ENCODE results near the gene TMEM253. TPM values are rescaled to one million over a fixed set of nuclear protein-coding genes. Genes with fewer than 3 reads are reported as not detected.

Gene TMEM253
- polyA plus RNA-seq, 4 donors: 0.91 to 1.7 (median 1.1) TPM

DNA sequence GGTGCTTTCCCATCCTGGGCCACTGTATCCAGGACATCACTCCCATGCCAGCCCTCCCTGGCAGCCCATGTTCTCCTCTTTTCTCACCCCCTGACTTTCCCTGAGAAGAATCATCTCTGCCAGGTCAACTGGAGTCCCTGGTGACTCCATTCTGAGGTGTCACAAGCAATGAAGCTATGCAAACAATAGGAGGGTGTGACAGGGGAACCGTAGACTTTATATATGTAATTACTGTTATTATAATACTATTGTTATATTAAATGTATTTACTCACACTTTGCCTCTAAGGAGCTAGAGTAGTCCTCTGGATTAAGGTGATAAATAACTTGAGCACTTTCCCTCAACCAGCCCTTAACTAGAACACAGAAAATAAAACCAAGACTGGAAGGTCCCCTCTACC, 11.6 kb upstream of the TMEM253 start:
- DNase-seq (ENCODE audit: low read depth in 4 of 4, low spot score in 3 of 4): no peak

- no peak for DNase-seq (ENCODE audit: low read depth in 4 of 4, low spot score in 3 of 4)
These were observed 11.0 kb upstream of the TMEM253 start for GRCh38 chr14:21089877-21090193.

GRCh38 chr14:21090194-21090939, 10.5 kb upstream of the TMEM253 start:
- no peak for DNase-seq (ENCODE audit: low read depth in 4 of 4, low spot score in 3 of 4)

DNA sequence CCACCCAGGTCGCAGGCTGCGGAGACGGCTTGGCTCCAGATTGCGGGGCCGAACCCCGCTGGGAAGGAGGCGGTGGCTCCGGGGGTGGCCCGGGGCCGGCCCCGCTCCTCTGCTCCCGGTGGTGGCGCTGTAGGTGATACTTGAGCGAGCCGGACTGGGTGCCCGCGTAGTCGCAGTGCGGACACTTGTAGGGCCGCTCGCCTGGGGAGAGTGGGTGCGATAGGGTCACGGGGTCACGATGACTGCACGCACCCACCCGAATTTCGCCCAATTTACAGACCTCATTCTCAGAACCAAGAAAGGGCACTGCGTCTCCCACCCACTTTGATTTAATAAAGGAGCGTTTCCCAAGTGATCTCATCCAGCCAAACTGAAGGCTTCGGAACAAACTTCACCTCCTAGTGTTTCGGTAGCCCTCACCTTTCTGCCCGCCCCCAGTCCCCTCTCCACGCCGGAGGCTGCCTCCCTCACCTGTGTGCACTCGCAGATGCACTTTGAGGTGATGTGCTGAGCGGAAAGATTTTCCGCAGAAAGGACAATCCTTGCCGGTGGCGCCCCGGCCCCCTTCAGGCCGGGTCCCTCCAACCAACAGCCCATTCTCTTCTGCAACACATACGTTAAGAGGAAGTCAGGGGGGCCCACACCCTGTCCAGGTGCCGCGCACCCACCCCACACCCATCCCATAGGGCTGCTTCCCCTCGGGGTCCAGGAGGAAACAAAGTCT, 9.8 kb upstream of the TMEM253 start:
- DNase-seq (ENCODE audit: low read depth in 4 of 4, low spot score in 3 of 4): no peak

DNA sequence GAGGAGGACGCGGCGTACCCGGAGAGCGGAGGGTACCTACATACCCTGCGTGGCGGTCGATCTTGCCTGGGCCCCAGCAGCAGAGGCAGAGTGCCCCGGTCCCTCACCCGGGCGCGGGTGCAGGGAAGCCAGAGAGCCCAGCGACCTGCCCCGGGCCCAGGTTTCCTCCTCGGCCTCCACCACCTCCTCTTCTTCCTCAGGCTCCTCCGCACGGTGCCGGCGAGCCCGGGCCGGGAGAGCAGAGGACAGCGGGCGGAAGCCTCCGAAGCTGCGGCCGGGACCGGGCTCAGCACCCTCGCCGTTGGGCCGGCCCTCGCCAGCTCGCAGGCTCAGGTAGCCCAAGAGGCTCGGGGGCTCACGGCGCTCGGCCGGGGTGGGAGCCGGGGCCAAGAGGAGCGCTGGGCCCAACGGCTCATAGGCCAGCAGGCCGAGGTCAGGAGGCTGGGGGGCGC, 9.0 kb upstream of the TMEM253 start:
- no peak for DNase-seq (ENCODE audit: low read depth in 4 of 4, low spot score in 3 of 4)

DNA sequence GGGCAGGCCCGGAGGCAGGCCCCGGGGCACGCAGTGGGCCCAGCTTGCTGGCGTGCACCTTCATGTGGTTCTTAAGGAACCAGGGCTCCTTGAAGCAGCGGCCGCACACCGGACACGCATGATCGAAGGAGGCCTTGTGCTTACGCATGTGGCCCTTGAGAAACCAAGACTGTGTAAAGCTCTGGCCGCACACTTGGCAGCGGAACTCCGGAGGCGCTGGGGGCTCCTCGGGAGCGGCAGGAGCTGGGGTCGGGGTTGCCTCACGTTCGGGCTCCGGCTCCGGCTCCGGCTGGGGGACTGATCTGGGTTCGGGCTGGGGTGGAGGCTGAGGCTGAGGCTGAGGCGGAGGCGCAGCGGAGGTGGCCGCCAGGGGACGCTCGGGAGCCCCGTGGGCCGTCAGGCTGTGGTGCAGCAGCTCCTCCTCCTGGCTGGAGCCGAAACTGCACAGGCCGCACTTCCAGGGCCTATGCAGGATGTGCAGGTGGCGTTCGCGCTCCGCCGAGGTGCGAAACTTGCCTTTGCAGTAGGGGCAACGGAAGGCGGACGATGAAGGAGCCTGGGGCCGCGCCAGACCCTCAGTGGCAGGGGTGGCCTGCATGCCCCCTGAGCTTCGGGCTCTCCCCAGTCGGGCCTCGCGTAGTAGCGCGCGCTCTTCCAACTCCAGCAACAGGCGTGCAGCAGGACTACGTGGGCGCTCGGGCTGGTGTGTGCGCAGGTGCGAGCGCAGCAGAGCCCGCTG, 8.4 kb upstream of the TMEM253 start:
- no peak for DNase-seq (ENCODE audit: low read depth in 4 of 4, low spot score in 3 of 4)

DNA sequence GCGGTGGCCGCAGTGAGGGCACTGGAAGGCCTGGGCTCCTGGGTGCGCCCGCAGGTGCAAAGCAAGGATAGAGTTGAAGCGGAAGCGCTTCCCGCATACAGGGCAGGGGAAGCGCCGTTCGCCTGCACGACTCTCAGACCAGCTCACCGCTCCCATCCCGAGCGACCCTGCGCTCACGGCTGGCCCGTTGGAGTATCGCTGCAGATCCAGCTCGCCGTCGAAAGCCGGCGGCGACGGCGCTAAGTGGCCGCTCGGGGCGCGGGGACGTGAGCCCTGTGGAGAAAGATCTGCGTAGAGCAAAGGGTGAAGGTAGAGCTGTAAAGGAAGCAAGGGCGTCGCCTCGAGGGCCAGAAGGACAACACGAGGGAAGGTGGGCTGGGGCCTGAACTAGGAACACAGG, 7.8 kb upstream of the TMEM253 start:
- no peak for DNase-seq (ENCODE audit: low read depth in 4 of 4, low spot score in 3 of 4)

DNA sequence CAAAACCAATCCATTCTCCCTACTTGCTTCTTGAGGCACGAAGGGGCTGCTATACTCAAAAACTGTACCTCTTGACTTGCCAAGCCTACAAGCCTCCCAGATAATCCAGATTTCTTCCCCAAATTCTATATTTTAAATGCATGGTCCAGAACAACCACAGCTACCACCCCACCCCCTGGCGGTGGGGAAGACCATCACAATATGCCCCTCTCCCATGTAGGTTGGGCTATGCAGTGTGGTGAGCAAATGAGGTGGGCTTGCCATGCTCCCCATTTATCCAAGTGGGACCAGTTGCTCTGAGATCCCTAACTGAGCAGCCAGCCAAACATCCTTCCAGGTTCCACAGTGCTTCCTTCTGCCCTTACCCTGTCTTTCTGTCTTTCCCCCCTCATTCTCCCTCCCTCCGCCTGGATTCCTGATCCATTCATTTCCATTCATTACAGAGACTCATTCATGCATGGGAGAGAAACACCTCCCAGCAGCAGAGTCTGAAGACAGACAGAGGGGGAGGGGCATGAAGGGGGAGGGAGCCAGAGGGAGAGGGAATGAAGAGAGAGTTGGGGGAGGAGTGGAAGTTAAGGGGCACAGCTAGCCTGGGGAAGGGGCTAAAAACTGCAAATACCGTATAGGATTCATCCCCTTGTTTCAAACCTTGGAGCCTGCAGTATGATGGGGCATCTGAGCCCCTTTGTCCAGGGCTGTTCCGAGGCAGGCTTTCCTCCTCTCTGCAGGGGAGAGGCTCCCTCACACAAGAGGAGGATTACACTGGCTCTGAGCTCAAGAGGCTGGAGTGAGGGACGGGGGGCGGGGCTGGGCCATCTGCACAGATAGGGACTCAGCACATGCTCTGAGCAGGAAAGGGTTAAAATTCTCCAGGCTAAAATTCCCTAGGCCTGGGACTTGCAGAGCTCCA, 6.8 kb upstream of the TMEM253 start:
- DNase-seq (ENCODE audit: low read depth in 4 of 4, low spot score in 3 of 4): no peak

- DNase-seq (ENCODE audit: low read depth in 4 of 4, low spot score in 3 of 4): no peak
These were observed 5.2 kb upstream of the TMEM253 start for GRCh38 chr14:21095430-21096205.

- no peak for DNase-seq (ENCODE audit: low read depth in 4 of 4, low spot score in 3 of 4)
These were observed 4.4 kb upstream of the TMEM253 start for GRCh38 chr14:21096438-21096837.

- no peak for DNase-seq (ENCODE audit: low read depth in 4 of 4, low spot score in 3 of 4)
These were observed 3.8 kb upstream of the TMEM253 start for GRCh38 chr14:21096978-21097635.

DNA sequence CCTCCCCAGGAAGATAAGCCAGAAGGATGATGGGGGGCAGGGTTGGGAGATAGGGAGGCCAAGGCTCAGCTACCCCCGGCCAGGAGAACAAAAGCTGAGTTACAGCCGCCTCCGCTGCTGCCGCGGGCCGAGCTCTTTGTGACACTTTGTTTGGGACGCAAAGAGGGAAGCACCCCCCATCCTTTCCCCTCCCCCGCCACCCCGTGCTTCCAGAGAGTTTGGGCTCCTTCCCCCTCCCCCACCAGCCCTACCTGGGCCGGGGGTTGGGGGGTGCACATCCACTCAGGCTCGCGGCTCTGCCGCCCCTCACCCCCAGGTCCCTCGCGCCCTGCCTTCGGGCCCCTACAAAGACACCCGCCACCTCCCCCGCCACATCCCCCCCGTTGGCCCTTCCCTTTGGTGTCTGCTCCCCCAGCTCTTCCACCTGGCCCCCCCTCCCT, 3.2 kb upstream of the TMEM253 start:
- no peak for DNase-seq (ENCODE audit: low read depth in 4 of 4, low spot score in 3 of 4)

GRCh38 chr14:21098076-21098891, 2.6 kb upstream of the TMEM253 start, which contains the start of gene ZNF219:
TSS of gene ZNF219 (minus strand) at chr14:21098655. CDS start at chr14:21093591, 5,064 bp downstream.
- DNase-seq (ENCODE audit: low read depth in 4 of 4, low spot score in 3 of 4): no peak

GRCh38 chr14:21098892-21099595, 1.8 kb upstream of the TMEM253 start:
- DNase-seq (ENCODE audit: low read depth in 4 of 4, low spot score in 3 of 4): no peak

DNA sequence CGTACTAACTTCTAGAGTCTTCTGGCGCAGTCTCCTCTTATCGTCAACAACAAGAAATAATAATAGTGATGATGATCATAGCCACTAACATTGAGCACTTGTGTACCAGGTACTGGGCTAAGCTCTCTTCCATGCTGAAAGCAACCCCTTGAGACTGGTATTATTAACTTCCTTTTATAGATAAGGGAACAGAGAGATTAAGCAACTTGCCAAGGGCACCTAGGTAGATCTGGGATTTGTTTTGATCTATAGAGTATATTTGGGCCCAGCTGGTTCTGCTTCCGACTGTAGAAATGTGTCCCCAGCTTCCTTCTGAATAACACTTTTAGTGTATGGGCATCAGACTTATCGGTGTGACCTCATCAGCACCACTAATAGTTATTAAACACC, 1.3 kb upstream of the TMEM253 start:
- no peak for DNase-seq (ENCODE audit: low read depth in 4 of 4, low spot score in 3 of 4)

- no peak for DNase-seq (ENCODE audit: low read depth in 4 of 4, low spot score in 3 of 4)
These were observed 1.0 kb downstream of the TMEM253 start for GRCh38 chr14:21101802-21102413.
